ENCODE data around the gene DUSP22. TPM values are rescaled to one million over a fixed set of nuclear protein-coding genes. Genes with fewer than 3 reads are reported as not detected.

The DUSP22 gene
- total and polyA plus RNA-seq, 9 of the 15 experiments (the other 6 are each of a cell fraction or from before 2014, with no cell fraction given): 9.3 to 19.4 (median 11.8) TPM

DNA sequence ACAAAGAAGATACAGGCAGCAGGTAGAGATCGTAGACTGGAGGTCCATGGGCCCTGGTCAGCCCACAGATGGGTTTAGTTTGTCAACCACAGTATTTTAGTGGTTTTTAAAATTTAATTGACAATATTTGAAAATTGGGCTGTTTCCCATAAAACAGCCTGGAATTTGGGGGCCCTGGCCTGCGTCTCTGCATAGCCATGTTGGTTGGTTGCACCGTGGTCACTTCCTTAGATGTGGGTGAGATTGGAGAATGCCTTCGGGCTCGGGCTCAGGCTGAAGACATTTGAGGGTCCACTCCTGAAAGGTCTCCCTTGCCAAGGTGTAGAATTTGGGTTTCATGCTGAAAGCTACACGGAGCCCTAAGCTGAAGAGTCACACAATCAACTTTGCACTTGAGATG, 7.7 kb downstream of the DUSP22 start (continued):
- no peak for TF ChIP-seq ZNF239 (CRISPR knock-in tag; IDR thresholded peaks at IDR 0.05)
- no peak for TF ChIP-seq C11orf30 (IDR thresholded peaks at IDR 0.05; ENCODE audit: low read depth)
- TF ChIP-seq TBL1XR1 (IDR thresholded peaks at IDR 0.05; ENCODE audit: low read length in 2 of 2): no peak
- TF ChIP-seq SP1 (CRISPR knock-in tag; IDR thresholded peaks at IDR 0.05): no peak
- no peak for TF ChIP-seq SIN3B (IDR thresholded peaks at IDR 0.05; ENCODE audit: low read depth)
- TF ChIP-seq PHF8 (IDR thresholded peaks at IDR 0.05; ENCODE audit: borderline replicate concordance, low read length): no peak
- TF ChIP-seq ZNF143 (CRISPR knock-in tag; IDR thresholded peaks at IDR 0.05): no peak
- no peak for TF ChIP-seq THRAP3 (IDR thresholded peaks at IDR 0.05; ENCODE audit: borderline replicate concordance)
- TF ChIP-seq EZH2 (IDR thresholded peaks at IDR 0.05; ENCODE audit: borderline replicate concordance, low read depth, low read length): no peak

DNA sequence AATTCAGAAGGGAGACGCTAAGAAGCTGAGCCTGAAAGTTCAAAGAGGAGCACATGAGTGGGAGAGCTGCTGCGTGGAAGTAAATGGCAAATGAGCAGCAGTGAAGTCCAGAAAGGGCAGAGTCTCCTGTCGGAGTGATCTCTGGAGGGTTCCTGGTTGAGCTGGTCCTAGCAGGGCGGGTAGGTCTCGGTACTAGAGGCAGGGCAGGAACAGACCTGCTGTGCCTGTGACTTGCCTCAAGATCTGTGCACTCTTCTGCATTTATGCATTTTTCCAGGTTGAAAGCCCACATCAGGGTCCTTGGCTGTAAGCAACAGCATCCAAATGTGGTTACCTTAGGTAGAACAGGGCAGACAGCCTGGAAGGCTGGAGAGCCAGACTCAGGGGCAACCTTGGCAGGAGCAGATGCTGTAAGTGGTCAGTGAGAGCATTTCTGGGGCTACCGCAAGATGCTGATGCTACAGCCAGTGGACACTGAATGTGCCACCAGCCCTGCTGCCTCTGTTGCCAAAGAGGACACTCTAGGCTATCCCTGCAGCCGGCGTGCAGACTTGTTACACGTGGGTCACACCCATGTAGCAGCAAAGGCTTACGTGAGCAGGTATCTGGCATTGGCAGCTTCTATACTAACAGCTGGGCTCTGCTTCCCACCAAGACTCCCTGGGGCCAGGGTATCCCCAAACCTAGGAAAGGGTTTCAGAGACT, 8.4 kb downstream of the DUSP22 start:
- no peak overlapping the region for H3K27ac ChIP-seq (ENCODE audit: extremely low read depth, low read depth, low read length)
- H2AFZ ChIP-seq (ENCODE audit: low read depth, low read length): no peak overlapping the region
- FAIRE-seq (no peak), DNase-seq (ENCODE audit: extremely low read depth in 1 of 4, low spot score in 3 of 4) (no peak), ATAC-seq (no peak)
- peaks cover 24% of the 10 kb centered on the region; the same call in 1 of the 2 replicates for H4K20me1 ChIP-seq (replicated peaks; ENCODE audit: control insufficient read depth, insufficient read depth, low read length)
- no peaks in the 10 kb centered on the region for H3K9me1 ChIP-seq (ENCODE audit: control insufficient read depth, insufficient read depth, low read length)
- no peaks in the 10 kb centered on the region for H3K79me2 ChIP-seq (ENCODE audit: control insufficient read depth, insufficient read depth, low read length)
- in situ Hi-C loops (cut with MboI) (no loop called here), intact Hi-C loops (cut with micrococcal nuclease) (no loop called here)
- H3K9ac ChIP-seq (ENCODE audit: insufficient read depth in 1 of 2, low read depth in 2 of 2, low read length in 2 of 2): no peak overlapping the region
- H3K4me3 ChIP-seq: no peak overlapping the region
- no peaks in the 10 kb centered on the region for H3K9me3 ChIP-seq (replicated peaks; ENCODE audit: control insufficient read depth, insufficient read depth, low read depth, low read length)
- ChIA-PET CTCF (ENCODE audit: low intra/inter-chr PET ratio) (no interaction called here), POLR2A (interaction anchor here (0.6 to 1.3 kb wide), 3 partner anchors 10 to 22 kb away, joined by 3 read pairs; no protein-coding TSS in a partner anchor)
- 30% methylated on average over 10 of the region's 10 CpGs for WGBS (ENCODE audit: insufficient coverage, low coverage, missing lambda C conversion rate)
- peaks cover 0 to 5% of the 10 kb centered on the region in 2 experiments; a peak in 1 of 5 replicates for H3K4me1 ChIP-seq (replicated peaks in 1 of 2; ENCODE audit: control insufficient read depth in 2 of 2, insufficient read depth in 2 of 2, low read length in 2 of 2)
- no TSS peak for BruUV-seq (replicated peaks)
- peaks cover 4 to 45% of the 10 kb centered on the region in 2 experiments; a peak in 3 of 5 replicates for H3K27me3 ChIP-seq (ENCODE audit: control insufficient read depth in 2 of 2, insufficient read depth in 2 of 2, low read length in 2 of 2)
- H3K4me2 ChIP-seq (ENCODE audit: insufficient read depth, low read length): no peak overlapping the region
- H3K36me3 ChIP-seq (ENCODE audit: control insufficient read depth, insufficient read depth, low read length): no peaks in the 10 kb centered on the region
- TF ChIP-seq RBBP5 (IDR thresholded peaks at IDR 0.05; ENCODE audit: borderline replicate concordance, insufficient read depth, low read length, poor library complexity, severe bottlenecking) (no peak), NFIX (CRISPR knock-in tag; IDR thresholded peaks at IDR 0.05; ENCODE audit: low read depth) (no peak), SAP30 (IDR thresholded peaks at IDR 0.05; ENCODE audit: borderline replicate concordance, insufficient read depth, low read depth, low read length, poor library complexity, severe bottlenecking) (no peak), TEAD2 (tag; IDR thresholded peaks at IDR 0.05) (no peak), MEIS2 (IDR thresholded peaks at IDR 0.05; ENCODE audit: partially characterized antibody) (no peak), EGR1 (conservative IDR thresholded peaks at IDR 0.05) (no peak), JUND (IDR thresholded peaks at IDR 0.05; ENCODE audit: borderline replicate concordance, low read depth, low read length) (no peak), JUND (tag; IDR thresholded peaks at IDR 0.05; ENCODE audit: borderline replicate concordance, low read depth, low read length) (no peak)
- TF ChIP-seq, protein P1, sequence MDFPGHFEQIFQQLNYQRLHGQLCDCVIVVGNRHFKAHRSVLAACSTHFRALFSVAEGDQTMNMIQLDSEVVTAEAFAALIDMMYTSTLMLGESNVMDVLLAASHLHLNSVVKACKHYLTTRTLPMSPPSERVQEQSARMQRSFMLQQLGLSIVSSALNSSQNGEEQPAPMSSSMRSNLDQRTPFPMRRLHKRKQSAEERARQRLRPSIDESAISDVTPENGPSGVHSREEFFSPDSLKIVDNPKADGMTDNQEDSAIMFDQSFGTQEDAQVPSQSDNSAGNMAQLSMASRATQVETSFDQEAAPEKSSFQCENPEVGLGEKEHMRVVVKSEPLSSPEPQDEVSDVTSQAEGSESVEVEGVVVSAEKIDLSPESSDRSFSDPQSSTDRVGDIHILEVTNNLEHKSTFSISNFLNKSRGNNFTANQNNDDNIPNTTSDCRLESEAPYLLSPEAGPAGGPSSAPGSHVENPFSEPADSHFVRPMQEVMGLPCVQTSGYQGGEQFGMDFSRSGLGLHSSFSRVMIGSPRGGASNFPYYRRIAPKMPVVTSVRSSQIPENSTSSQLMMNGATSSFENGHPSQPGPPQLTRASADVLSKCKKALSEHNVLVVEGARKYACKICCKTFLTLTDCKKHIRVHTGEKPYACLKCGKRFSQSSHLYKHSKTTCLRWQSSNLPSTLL (IDR thresholded peaks at IDR 0.05): no peak
- TF ChIP-seq, protein P2, sequence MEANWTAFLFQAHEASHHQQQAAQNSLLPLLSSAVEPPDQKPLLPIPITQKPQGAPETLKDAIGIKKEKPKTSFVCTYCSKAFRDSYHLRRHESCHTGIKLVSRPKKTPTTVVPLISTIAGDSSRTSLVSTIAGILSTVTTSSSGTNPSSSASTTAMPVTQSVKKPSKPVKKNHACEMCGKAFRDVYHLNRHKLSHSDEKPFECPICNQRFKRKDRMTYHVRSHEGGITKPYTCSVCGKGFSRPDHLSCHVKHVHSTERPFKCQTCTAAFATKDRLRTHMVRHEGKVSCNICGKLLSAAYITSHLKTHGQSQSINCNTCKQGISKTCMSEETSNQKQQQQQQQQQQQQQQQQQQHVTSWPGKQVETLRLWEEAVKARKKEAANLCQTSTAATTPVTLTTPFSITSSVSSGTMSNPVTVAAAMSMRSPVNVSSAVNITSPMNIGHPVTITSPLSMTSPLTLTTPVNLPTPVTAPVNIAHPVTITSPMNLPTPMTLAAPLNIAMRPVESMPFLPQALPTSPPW (CRISPR knock-in tag; IDR thresholded peaks at IDR 0.05): no peak
